ENCODE results near the gene MYRIP.
A peak's percentile ranks its signal among the peaks of the same experiment; 100 is the strongest.

Gene MYRIP

DNA sequence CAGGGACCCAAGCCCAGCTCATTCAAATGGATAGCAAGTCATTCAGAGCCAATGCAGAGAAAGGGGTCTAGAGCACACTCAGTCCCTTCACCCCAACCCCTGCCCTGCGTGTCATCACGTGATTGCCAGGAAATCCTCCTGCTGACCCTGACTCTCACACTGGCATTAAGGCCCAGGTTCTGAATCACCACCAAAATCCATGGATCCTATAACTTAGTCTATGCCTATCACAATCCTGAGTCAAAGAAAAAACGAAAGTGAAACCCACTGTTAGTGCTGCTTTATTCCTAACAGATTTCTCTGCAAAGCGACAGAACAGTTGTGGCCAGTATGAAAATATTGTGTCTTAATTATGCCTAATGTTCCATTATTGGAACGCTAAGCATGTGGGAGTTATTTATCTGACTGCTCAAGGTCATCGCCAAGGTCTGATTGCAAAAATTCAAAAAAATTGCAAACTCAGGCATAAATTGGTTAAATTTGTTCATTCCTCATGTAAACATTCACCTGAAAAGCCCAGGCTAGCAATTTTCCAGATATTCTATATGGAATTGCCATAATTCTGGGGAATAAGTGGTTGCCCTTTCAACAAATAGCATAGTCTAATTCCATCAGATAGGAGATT is 391.4 kb downstream of the MYRIP start:
- DNase-seq = no peak

DNA sequence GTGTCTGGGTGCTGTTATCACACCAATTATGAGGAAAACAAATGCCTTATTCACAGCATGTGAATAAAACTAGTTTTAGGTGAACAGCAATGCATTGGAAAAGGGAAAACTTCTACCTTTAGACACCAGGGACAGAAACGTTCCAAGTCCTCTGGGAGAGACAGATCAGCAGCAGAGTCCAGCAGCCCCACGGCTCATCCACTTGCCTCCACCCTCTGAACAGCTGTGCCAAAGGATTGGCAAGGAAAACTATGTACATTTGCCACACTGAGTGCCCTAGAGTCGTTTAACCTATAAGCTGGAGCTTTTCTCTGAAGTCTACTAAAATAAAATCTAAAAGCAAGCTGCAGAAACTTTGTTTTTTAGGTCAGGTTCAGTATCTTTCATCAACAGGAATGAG is 392.4 kb downstream of the MYRIP start:
- DNase-seq = no peak

DNA sequence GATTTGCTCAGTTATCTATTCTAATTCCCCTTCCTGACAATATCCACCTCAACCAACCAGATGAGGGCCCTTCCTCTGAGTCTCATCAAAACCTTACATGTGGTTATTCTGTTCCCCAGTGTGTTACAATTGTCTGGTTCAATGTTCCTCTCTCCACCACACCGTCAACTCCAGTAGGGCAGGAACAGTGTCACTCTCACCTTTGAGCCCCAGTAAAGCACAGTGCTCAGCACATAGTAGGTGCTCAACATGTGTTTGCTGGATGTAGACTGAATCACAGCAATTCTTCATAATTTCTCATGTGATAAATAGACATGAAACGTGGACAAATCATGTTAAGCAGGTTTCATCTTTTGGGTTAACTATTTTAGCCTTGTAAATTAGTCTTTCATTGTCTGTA is 397.1 kb downstream of the MYRIP start:
- no peak for DNase-seq

DNA sequence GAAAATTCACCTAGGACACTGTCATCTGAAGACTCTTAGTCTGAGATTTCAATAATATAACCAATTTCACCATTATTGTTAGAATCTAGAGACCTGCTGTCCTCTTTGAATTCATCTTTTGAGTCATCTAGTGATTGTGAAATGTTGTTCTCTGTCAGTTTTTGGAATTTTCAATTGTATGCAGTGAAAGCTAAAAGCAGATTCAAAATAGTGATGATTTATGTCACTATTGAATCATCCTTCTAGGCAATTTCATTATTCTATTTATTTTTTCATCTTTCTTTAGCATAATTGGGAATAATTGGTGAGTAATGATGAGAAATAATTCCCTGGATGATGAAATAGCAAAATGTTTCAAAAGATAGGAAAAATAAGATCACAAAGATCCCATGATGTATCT is 398.4 kb downstream of the MYRIP start:
- DNase-seq = no peak

DNA sequence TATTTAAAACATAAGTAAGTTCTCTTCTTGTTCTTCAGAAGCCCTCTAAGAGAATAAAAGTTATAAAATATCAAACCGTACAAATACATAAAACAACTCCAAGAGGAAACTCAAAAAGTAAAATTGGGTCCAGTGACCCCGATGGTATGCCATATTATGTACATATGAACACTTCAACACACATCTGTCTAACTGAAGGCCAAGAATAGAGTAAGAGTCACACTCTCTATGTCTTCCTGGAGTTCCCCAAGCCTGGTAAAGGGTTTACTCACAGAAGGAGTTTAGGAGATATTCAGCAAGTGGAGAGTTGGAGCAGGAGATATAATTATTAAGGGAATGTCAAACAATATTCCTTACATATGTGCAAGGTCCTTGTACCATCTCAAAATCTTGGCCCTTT is 398.8 kb downstream of the MYRIP start:
- DNase-seq = no peak

DNA sequence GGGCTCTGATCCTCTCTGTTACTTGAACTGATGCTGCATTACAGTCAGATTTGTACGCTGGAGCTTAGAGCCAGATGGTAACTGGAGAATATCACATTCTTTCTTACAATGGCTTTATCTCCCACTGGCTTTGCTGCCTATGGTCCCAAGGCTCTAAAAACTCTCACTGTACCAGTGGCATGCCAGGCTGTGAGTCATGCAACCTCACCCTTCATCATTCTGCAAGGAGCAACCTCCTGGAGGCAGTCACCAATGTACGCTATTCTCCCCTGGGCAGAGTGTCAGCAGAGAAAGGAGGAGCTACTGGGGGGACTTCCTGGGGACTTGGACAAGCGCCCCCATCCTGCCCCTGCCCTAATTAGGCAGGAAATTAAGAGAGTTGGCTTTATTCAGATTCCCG is 402.2 kb downstream of the MYRIP start:
- DNase-seq = peak; percentile 0

DNA sequence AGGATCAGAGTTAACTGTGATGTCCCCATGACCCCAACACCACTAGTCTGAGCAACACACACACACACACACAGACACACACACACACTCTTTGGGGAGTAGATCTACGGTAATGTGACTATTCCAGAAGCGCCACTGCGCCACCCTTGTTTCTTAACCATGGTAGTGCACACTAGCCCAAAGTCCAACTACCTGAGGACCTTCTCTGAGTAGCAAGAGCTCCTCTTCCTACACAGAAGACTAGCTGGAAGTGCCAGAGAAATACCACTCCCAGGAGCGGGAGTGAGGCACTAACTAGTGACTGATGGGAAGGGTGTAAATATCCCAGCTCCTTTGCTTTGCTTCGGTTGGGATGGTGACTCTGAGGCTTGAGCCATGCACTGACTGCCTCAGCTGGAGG is 404.1 kb downstream of the MYRIP start:
- DNase-seq = no peak

DNA sequence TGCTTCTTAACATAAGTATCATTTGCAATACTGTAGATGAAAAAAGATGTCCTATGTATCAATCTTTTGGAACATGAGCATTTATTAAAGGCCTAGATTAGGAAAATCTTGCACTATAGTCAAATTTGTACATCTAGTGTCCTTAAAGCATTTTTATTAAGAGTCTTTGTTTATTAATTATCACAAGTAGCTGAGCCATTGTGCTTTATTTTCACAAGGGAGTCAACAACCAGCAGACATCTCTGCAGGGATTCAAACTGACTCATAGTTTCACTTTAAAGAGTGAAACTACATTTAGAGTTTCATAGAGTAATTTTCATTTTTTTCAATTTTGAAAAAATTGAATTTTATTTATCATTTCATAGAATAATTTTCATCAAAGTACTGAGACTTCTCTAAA is 405.6 kb downstream of the MYRIP start:
- DNase-seq = no peak

DNA sequence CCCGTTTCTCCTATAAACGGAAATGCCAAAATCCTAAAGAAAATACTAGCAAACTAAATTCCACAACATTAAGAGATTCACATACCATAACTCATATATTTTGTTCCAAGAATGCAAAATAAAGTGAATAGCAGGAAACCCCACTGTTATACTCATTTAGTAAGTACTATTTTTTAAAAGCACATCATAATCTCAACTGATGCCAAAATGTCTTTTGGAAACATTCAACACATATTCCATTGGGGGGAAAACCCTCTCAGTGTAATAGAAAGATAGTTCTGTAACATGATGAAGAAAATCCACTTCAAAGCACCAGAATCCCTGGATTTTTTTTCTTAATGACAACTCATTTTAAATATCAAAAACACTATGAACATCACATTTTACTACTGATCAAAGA is 407.1 kb downstream of the MYRIP start:
- no peak for DNase-seq

DNA sequence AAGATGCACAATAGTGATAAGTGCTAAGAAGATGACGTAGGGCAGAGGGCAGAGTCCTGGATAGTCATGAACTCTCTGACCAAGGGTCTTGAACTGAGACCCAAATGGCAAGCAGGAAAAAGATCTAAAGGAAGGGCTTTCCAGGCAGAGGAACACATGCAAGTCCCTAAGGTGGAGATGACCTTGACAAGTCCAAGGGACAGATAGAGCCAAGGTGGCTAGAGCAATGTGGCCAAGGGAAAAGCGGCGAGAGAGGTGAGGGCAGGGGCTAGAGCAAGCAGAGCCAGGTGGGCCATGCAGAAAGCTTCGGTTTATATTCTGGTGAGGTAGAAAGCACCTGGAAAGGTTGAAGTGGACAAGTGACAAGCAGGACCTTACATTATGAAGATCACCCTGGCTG is 414.4 kb downstream of the MYRIP start:
- no peak for DNase-seq

DNA sequence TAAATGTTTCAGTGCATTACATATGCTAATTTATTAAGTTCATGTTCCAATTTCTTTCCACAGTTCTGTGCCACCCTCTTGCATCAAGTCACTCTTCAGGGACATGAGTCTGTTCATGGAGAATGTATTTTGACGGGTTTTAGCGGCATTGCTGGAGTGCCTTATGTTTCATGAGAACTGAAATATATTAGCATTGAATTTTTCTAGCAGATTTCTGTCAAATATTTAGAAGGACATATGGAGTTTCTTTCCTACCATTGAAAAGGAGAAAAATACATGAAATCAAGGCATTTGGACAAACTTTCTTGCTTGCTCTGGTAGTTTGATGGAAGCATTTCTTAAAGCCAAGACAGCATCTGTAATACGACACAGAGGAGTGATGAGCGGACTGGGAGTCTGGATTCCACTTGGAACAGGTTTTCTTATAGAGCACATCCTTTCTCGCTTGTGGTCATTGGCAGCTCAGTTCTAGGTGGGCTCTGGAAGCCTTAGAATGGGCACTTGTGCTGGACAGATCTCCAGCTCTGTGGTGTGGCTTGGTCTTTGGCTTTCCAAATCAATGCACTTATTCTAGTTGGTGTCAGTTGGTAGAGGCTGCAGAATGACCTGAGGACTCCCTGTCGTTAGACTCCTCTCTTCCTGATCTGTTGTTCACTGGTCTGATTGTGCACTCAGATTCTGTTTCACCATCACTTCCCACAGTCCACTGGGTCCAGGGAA is 415.5 kb downstream of the MYRIP start:
- no peak for DNase-seq

DNA sequence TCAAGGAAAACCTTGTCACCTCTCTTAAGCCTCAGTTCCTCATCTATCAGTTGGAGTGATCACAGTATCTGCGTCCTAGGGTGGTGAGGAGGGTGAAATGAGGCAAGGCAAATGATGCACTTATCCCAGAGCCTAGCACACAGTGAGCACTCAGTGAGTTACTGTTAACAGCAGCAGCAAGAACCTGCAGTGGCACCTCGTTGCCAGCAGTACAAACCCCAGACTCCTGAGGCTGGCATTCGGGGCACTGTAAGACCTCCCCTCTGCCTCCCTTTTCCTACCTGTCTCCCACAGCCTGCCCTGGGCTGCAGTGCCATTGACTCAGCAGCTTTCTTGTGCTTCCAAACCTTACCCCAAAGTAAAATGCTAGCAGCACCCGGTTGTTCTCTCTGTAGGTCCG is 417.2 kb downstream of the MYRIP start:
- DNase-seq = no peak

DNA sequence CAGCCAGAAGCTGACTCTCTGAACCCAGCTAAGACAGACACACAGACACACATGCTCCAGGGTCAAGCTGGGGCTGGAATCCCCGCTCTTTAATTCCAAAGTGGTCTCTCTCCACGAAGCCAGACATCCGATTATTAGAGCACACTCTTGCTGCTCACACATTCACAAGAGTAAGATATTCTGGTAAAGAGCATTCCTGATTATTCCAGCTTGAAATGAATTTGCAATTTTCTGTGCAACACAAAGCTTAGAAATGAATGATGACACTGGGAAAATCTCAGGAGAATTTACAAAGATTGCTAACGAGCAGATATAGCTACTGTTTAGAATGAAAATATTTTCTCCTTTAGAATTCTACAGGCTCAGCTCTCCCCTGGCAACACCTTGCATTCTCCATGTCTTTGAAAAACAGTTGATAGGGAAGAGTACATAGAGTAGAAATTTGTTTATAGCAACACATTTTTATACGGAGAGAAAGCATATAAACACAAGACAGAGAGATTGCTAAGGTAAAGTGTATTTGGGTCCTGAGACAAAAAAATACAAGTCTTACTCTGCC is 419.5 kb downstream of the MYRIP start:
- no peak for DNase-seq

DNA sequence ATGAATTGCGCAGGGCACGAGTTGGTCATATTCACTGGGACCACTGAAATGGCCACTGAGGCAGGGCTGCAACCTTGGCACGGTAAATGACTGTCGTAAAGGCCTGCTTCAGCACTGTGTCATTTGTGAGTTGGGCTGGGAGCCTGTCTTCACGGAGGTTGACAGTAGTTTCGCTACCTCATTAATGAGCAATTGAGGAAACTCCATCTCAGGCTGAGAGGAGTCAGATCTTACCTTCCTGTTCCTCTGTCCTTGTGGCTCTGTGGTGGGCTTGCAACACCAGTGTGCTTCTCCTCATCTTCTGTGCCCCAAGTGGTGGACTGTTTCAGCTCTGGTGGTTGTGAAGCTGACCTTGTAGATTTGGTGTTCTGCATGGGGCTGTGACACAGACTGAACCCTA is 420.0 kb downstream of the MYRIP start:
- DNase-seq = no peak

DNA sequence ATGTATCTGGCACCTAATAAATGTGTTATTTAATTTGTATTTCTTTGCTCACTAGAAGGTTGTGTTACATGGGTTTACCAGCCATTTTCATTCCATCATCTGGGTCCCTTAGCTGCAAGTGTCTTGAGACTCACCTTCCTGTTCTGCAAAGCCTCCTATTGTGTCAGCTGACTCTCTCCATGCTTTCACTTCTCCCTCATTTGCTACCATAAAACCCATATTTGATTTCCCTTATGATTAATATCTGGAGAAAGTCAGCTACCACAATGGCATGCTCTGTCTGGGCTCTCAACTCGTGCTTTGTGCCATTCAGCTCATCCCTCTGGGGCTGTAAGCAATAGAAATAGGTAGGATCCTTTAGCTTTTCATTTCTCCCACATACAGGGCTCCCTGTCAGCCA is 420.6 kb downstream of the MYRIP start:
- no peak for DNase-seq

DNA sequence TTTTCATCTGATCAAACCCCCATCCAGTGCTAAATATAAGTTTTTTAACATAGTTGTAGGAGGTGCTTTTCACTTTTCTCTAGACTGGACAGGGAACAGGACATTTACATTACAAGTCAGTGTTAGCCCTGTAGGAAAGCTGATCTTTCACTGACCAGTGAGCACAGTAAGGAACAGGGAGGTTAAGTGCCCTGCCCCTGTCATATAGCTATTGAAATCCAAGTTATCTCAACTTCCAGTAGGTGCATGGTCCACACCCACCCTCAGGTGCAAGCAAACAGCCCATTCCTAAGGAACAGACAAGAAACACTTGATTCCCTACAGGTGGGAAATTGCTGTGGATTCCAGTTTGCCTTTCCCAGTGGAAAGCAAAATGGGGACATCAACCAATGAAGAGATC is 421.0 kb downstream of the MYRIP start:
- DNase-seq = no peak

DNA sequence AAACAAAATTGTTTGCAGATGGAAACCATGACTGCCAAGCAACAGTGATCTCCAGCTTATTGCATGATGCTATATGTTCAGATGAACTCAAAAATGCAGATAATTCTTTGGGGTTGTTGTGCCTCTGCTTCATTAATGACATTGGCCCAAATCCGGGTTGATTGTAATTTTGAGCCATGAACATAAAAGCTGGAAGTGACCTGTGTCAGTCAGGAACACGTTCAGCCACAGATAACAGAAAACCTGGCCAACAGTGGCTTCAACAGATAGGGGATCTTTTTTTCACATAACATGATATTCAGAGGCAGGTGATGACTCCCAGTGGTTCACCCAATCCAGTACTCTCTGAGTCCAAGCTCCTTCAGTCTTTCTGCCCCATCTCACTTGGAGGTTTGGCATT is 423.2 kb downstream of the MYRIP start:
- DNase-seq = no peak

DNA sequence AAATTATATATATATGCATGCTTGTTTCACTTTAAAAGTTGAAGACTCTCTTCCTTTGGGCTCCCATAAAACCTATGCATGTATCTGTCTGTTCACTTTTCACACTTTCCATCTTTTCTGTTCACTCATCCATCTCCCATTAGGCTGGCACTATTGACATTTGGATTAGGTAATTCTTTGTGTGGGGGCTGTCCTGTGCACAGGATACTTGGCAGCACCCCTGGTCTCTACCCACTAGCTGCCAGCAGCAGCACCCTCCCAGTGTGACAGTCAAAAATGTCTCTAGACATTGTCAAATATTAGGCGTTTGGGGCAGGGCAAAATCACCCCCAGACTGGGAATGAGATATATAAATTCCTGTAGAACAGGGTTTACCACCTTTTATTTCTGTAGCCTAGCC is 427.8 kb downstream of the MYRIP start:
- DNase-seq = no peak

DNA sequence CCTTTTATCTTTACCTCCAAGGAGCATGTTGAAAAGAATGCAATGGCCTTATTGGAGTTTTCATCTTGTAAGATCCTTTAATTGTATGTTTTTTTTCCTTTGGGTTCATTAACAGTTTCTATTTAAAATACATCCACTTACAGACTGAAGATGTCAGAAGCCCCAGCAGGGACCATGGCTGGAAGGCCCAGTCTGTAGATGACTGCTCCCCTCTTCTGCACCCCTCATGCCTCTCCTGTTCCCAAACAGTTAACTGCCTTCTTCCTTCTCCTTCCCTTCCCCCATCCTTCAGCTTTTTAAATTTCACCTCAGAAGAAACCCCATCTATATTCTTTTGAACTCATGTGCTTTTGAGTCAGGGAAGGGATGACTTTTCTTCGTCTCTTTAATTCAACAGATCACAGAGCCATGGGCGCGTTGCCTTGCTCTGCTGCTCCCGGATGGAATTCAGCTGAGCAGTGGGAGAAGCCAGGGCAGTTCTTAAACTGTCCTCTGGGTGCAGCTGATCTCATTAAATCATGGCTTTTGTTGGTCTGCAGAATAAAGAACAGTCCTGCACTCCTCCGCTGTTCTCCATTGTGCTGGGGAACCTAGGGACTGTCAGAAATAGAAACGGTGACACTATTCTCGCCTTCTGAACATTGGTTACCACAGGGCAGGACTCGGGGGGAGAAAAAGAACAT is 428.6 kb downstream of the MYRIP start:
- DNase-seq = no peak

DNA sequence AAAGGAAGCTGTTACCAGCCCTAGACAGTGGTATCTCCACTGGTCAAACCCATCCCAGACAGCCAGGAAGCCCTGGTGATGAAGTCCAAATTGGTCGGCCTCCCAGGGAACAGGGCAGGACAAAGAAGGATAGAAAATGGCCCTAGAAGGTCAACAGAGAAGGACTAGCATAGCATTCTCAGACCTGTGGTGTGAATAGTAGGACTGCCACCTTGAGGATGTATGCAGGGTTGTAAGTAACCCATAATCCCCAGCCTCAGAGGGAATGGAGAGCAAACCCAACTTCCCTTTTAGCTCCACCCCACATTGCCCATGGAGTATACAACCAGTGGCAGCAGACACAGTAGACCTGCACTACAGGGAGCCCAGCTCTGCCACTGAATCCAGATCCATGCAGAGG is 431.5 kb downstream of the MYRIP start:
- DNase-seq = no peak

DNA sequence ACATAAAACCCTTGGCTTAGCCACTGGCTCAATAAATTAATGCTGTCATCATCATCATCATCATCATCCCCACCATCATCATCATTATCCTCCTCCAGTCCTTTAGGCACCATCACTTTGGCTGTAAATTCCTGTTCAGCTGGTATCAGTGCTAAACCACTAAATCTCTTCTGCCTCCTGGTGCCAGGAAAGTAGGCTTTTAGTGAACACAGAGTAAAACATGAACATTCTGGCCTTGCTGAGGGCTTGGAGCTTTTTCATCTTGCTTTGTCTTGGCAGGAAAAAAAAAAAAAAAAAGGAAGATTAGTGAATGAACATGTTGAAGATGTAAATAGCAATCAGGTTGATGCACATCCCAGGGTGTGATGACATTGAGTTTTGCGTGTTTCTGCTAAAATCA is 432.8 kb downstream of the MYRIP start:
- DNase-seq = no peak

DNA sequence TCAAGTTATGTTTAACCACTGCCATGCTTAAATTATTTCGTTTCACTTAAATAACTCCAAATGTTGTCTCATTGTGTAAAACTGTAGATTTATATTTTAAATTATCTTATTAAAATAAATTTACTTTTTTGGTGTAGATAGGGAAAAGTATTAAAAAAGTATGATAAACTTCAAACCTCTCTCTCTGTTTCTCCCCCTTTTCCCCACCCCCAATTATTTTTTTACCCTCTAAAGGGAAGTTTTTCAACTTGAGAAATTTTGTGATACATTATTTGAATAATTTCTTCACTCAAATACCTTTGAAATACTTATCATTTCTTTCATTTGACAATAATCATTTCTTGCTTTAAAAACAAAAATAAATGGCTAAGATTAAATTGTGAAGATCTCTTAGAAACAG is 433.2 kb downstream of the MYRIP start:
- DNase-seq = no peak

DNA sequence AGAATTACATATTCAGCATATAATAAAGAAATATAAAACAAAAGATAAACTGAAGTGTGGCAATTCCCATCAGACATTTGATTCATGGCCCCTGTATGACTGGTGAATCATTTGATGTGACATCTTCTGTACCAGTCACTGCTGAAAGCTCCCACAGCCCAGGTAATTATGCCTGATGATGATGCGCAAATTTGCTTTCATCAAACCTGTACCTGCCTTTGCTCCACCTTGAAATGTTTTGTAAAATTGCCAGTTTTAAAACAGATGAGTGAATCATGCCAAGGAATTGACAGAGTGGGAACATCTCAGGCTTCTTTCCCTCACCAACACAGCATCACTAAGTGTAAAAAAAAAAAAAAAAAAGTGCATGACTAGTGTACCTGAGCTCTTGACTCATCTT is 433.6 kb downstream of the MYRIP start:
- no peak for DNase-seq

DNA sequence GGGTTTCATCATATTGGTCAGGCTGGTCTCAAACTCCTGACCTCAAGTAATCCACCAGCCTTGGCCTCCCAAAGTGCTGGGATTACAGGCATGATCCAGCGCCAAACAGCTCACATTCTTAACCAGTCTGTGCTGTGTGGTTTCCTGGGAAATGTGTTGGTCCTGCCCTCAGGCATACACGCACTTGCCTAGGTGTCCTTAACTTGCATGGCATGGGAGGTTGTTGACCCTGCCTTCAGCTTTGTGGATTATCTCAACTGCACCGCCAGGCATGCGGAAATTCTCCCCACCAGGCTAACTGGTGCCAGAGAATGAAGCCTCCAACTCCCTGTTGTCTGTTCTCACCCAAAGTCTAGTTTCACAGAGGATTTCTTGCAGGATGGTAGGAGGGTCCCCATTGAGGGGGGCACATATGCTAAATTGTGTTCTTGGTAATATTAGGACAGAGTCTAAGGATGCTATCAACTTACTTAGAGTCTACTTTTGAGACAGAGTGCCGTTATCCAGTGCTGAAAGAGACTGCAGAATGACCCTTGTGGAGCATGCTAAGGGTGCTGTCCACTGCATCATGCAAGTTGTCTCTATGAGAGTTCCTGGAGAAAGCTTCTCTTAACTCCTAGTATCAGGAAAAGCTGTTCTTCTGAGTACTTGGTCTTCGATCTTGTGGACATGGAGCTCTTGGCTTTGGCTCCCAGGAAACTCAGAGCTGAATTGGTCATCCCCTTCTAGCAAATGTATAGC is 438.5 kb downstream of the MYRIP start:
- DNase-seq = no peak
